ENCODE measurements around the gene SIRT6.
"Not testable (repeated sequence)": the region's sequence is repeated elsewhere in the genome, so short reads cannot be mapped to it uniquely, and the experiment has no call there.

The SIRT6 gene

DNA sequence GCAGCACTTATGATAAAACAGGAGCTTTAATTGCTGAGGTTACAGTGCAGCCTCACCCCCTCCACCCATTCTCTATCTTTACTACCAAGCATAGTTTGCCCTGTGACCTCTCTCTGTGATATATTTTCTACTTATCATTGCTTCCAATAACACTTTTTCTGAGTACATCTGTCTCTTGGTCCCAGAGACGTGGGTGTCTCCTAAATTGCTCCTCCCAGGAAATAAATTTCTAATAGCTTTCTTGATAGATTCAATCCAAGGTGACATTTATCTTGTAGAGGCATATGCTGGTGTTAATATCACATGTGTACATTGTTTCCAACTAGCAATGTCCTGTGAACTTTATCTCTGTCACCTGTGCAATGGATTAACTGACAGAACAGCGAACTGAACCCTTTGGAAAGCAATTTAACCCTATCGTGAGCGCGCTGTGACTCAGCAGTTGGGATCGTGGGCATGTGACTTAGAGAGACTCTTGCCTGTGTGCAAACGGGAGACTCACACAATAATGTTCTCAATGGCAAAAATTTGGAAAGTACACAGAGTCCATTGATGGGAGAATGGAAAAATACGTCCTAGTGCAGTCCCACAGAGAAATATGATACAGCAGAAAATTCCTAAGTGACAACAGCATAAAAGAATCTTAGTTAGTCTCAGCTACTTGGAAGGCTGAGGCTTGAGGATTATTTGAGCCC, 51.5 kb downstream of the SIRT6 start:
- DNase-seq (ENCODE audit: low read depth) = peak; percentile 82

DNA sequence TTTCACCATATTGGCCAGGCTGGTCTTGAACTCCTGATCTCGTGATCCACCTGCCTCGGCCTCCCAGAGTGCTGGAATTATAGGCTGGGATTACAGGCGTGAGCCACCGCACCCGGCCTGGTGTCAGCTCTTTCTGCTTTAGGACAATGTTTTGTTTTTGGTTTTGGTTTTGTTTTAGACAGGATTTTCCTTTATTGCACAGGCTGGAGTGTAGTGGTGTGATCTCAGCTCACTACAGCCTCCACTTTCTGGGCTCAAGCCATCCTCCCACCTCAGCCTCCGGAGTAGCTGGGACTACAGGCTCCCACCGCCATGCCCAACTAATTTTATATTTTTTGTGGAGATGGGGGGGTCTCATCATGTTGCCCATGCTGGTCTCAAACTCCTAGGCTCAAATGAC, 53.3 kb downstream of the SIRT6 start:
- not testable (repeated sequence) for DNase-seq (ENCODE audit: low read depth)

DNA sequence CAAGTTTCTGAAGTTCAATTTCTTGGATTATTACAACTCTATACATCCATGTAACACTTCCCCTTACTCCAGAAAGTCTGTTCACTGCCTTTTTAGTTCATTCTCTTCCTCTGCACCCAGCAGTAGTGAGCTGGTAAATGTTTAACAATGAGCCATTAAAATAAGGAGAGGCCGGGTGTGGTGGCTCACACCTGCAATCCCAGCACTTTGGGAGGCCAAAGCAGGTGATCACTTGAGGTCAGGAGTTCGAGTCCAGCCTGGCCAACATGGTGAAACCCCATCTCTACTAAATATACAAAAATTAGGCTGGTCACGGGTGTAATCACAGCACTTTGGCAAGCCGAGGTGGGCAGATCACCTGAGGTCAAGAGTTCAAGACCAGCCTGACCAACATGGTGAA, 55.0 kb downstream of the SIRT6 start:
- DNase-seq (ENCODE audit: low read depth) = not testable (repeated sequence)

DNA sequence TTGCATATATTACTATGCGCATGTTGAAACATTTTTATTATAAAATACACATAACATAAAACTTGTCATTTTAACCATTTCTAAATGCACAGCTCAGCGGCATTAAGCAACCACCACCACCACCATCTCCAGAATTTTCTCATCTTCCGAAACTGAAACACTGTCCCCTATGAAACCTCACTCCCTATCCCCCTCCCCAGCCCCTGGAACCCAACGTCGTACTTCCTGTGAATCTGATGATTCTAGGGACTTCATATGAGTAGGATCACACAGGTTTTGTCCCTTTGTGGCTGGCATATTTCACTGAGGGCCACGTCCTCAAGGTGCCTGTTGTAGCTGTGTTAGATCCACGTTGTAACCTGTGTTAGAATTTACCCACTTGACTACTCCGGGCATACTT, 57.7 kb downstream of the SIRT6 start:
- DNase-seq (ENCODE audit: low read depth) = no peak
